HG02973 (cell line): Measurements from ENCODE around the gene GNAI1.
"Not testable (repeated sequence)": the region's sequence is repeated elsewhere in the genome, so short reads cannot be mapped to it uniquely, and the experiment has no call there.

Experiments used
- ATAC-seq: cut with Tn5 transposase; IDR thresholded peaks from one replicate; pipeline ENCODE4 v1.9.1; 2021; ENCODE audit warnings: moderate library complexity; ENCODE audit not compliant: unreplicated experiment

GNAI1 gene

GRCh38 chr7:80154656-80155333 is 20.2 kb downstream of the GNAI1 start:
- ATAC-seq, result no peak

- no peak for ATAC-seq
Observed at GRCh38 chr7:80155374-80155773, 20.7 kb downstream of the GNAI1 start.

GRCh38 chr7:80157770-80158169 is 23.1 kb downstream of the GNAI1 start:
- ATAC-seq, result not testable (repeated sequence)

GRCh38 chr7:80159802-80160201 is 25.2 kb downstream of the GNAI1 start:
- no peak for ATAC-seq

GRCh38 chr7:80161466-80161865 is 26.8 kb downstream of the GNAI1 start:
- ATAC-seq, result no peak

- no peak for ATAC-seq
Observed at GRCh38 chr7:80165177-80165576, 30.5 kb downstream of the GNAI1 start.

- no peak for ATAC-seq
Observed at GRCh38 chr7:80170445-80170844, 35.8 kb downstream of the GNAI1 start.

GRCh38 chr7:80172387-80172786 is 37.8 kb downstream of the GNAI1 start:
- no peak for ATAC-seq

- no peak for ATAC-seq
Observed at GRCh38 chr7:80175744-80176143, 41.1 kb downstream of the GNAI1 start.

GRCh38 chr7:80181411-80181810 is 46.8 kb downstream of the GNAI1 start:
- no peak for ATAC-seq

GRCh38 chr7:80182630-80183276 is 48.1 kb downstream of the GNAI1 start:
- ATAC-seq, result no peak

GRCh38 chr7:80183351-80183750 is 48.7 kb downstream of the GNAI1 start:
- no peak for ATAC-seq

GRCh38 chr7:80183900-80184685 is 49.5 kb downstream of the GNAI1 start:
- ATAC-seq, result no peak

- ATAC-seq, result no peak
Observed at GRCh38 chr7:80184693-80185092, 50.1 kb downstream of the GNAI1 start.

GRCh38 chr7:80185571-80185970 is 50.9 kb downstream of the GNAI1 start:
- ATAC-seq, result no peak

GRCh38 chr7:80186721-80187120 is 52.1 kb downstream of the GNAI1 start:
- no peak for ATAC-seq

GRCh38 chr7:80187279-80187678 is 52.6 kb downstream of the GNAI1 start:
- no peak for ATAC-seq

- ATAC-seq, result no peak
Observed at GRCh38 chr7:80187727-80188126, 53.1 kb downstream of the GNAI1 start.

- ATAC-seq, result no peak
Observed at GRCh38 chr7:80189638-80190037, 55.0 kb downstream of the GNAI1 start.

- no peak for ATAC-seq
Observed at GRCh38 chr7:80197627-80198026, 63.0 kb downstream of the GNAI1 start.

GRCh38 chr7:80199051-80199450 is 64.4 kb downstream of the GNAI1 start:
- ATAC-seq, result no peak

GRCh38 chr7:80204454-80204853 is 69.8 kb downstream of the GNAI1 start:
- ATAC-seq, result no peak
